Neural progenitor cell (in vitro differentiated cells): ENCODE measurements around the gene TP53I13. TPM values are rescaled to one million over a fixed set of nuclear protein-coding genes. Genes with fewer than 3 reads are reported as not detected.
A peak's percentile ranks its signal among the peaks of the same experiment; 100 is the strongest.

ENCODE experiments used
- DNase-seq: peaks from one replicate; pipeline ENCODE4 v3.0.0-alpha.2; 2016; ENCODE audit warnings: low spot score
- H2AFZ ChIP-seq: fragments of 200-600 bp; sonication (generic); replicated peaks from 2 replicates; pipeline ENCODE4 v1.6.1; 2016; ENCODE audit warnings: antibody characterized with exemption
- H3F3A ChIP-seq: fragments of 200-600 bp; sonication (generic); 2 replicates; pipeline ENCODE4 v1.6.1; 2016; ENCODE audit warnings: antibody characterized with exemption, low read depth
- H3K27ac ChIP-seq: fragments of 200-600 bp; sonication (generic); 2 replicates; pipeline ENCODE4 v1.5.1; 2016; ENCODE audit warnings: mild to moderate bottlenecking
- H3K27me3 ChIP-seq: fragments of 200-600 bp; sonication (generic); 2 replicates; pipeline ENCODE4 v1.6.1; 2016; ENCODE audit warnings: mild to moderate bottlenecking, moderate library complexity
- H3K36me3 ChIP-seq: fragments of 200-600 bp; sonication (generic); 2 replicates; pipeline ENCODE4 v1.5.1; 2016
- H3K4me1 ChIP-seq: fragments of 200-600 bp; sonication (generic); 2 replicates; pipeline ENCODE4 v1.6.1; 2016; ENCODE audit warnings: mixed run types
- H3K4me2 ChIP-seq: fragments of 200-600 bp; sonication (generic); 2 replicates; pipeline ENCODE4 v1.6.1; 2016
- H3K4me3 ChIP-seq: fragments of 200-600 bp; sonication (generic); 2 replicates; pipeline ENCODE4 v1.5.1; 2016
- H3K79me2 ChIP-seq: fragments of 200-600 bp; sonication (generic); 2 replicates; pipeline ENCODE4 v1.6.1; 2016; ENCODE audit warnings: low read depth
- H3K9ac ChIP-seq: fragments of 200-600 bp; sonication (generic); 2 replicates; pipeline ENCODE4 v1.6.1; 2016
- H3K9me3 ChIP-seq: fragments of 200-600 bp; sonication (generic); 2 replicates; pipeline ENCODE4 v1.5.1; 2016; ENCODE audit warnings: low read depth
- H4K20me1 ChIP-seq: fragments of 200-600 bp; sonication (generic); 2 replicates; pipeline ENCODE4 v1.6.1; 2016; ENCODE audit warnings: low read depth
- H3K27ac Mint-ChIP-seq: 3 replicates; pipeline ENCODE4 v1.8.0; 2021; ENCODE audit warnings: mixed read lengths
- H3K27me3 Mint-ChIP-seq: 2 replicates; pipeline ENCODE4 v1.8.0; 2022; ENCODE audit warnings: low read depth, mild to moderate bottlenecking, inconsistent platforms, moderate library complexity, mixed read lengths; ENCODE audit not compliant: insufficient read depth
- H3K36me3 Mint-ChIP-seq: 3 replicates; pipeline ENCODE4 v1.8.0; 2021; ENCODE audit warnings: mixed read lengths
- H3K4me1 Mint-ChIP-seq: 3 replicates; pipeline ENCODE4 v1.8.0; 2021; ENCODE audit warnings: mixed read lengths
- H3K4me3 Mint-ChIP-seq: 3 replicates; pipeline ENCODE4 v1.8.0; 2021; ENCODE audit warnings: mild to moderate bottlenecking, moderate library complexity, mixed read lengths
- H3K9me3 Mint-ChIP-seq: 3 replicates; pipeline ENCODE4 v1.8.0; 2020; ENCODE audit warnings: mixed read lengths
- EZH2 ChIP-seq: fragments of 200-600 bp; sonication (generic); IDR thresholded peaks from 2 replicates; pipeline ENCODE4 v1.6.1; 2017; ENCODE audit warnings: antibody characterized with exemption, mild to moderate bottlenecking, moderate library complexity
- EZH2phosphoT487 ChIP-seq: fragments of 200-600 bp; sonication (generic); IDR thresholded peaks from 2 replicates; pipeline ENCODE4 v1.6.1; 2017; ENCODE audit warnings: antibody characterized with exemption
- total RNA-seq: library from RNA; depleted of rRNA; stranded (reverse); fragments of >200 nt; gene quantifications from 2 replicates; pipeline ENCODE4 v1.2.3, GENCODE V29; 2015; ENCODE audit warnings: low replicate concordance
- TF ChIP-seq, protein P1 (sequence below): fragments of 200-600 bp; sonication (generic); IDR thresholded peaks from 2 replicates; pipeline ENCODE4 v1.5.1; 2017; ENCODE audit warnings: antibody characterized with exemption, mild to moderate bottlenecking

Gene TP53I13
- 9.2 and 47.0 TPM in 2 replicates for total RNA-seq

DNA sequence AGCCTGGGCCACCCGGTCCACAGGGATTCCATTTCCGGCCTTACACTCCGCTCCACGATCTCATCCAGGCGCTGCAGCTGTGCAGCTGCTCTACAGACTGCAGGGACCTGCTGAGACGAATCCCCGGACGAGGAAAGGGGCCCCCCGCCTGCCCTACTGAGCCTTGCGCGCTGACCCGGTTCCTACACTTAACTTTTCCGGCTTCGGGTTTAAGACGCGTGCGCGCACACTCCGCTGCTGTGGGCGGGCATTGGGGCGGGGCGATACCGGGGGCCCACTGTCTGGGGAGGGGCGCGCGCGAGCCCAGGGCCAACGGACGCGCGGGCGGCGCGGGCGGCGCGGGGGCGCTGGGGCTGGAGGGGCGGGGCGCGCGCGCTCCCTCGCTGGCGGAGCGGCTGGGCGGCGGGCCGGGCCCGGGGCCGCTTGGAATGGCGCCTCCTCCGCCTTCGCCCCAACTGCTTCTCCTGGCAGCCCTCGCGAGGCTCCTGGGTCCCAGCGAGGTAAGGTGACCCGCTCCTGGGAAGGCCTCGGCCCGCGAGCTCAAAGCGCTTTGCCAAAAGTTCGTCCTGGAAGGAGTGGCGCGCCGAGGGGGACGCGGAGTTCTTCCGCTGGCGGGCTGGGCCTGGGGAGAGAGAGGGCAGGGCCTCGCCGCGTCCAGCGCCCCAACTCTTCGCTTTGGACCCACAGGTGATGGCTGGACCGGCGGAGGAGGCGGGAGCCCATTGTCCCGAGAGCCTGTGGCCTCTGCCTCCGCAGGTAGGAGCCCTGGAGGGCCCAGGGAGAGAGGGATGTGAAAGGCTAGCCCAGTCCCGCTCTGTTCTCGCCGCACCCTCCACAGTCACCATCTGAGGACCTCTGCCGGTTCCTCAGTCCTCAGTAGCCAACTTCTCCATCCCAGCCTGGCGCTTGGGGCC is at the start of gene TP53I13:
TP53I13 (plus strand) TSS at position 371 of the 914 bp plus-strand sequence; CDS start at position 429, 58 bp downstream.
- H3K79me2 ChIP-seq, result peaks cover 7% of the 10 kb centered on the region
- Mint-ChIP-seq H3K27me3 (peaks cover 29% of the 10 kb centered on the region), H3K27ac (no peak within 1 kb of the TSS), H3K9me3 (no peaks in the 10 kb centered on the region), H3K36me3 (peaks cover 4% of the 10 kb centered on the region), H3K4me3 (peak within 1 kb of the TSS; percentile 95), H3K4me1 (peaks cover 30% of the 10 kb centered on the region)
- peaks cover 42% of the 10 kb centered on the region for H3K27me3 ChIP-seq
- H4K20me1 ChIP-seq, result peaks cover 43% of the 10 kb centered on the region
- TF ChIP-seq EZH2 (no peak), EZH2phosphoT487 (no peak)
- TF ChIP-seq, protein P1, sequence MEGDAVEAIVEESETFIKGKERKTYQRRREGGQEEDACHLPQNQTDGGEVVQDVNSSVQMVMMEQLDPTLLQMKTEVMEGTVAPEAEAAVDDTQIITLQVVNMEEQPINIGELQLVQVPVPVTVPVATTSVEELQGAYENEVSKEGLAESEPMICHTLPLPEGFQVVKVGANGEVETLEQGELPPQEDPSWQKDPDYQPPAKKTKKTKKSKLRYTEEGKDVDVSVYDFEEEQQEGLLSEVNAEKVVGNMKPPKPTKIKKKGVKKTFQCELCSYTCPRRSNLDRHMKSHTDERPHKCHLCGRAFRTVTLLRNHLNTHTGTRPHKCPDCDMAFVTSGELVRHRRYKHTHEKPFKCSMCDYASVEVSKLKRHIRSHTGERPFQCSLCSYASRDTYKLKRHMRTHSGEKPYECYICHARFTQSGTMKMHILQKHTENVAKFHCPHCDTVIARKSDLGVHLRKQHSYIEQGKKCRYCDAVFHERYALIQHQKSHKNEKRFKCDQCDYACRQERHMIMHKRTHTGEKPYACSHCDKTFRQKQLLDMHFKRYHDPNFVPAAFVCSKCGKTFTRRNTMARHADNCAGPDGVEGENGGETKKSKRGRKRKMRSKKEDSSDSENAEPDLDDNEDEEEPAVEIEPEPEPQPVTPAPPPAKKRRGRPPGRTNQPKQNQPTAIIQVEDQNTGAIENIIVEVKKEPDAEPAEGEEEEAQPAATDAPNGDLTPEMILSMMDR, result no peak
- peaks cover 24% of the 10 kb centered on the region for H3K4me1 ChIP-seq
- peak within 1 kb of the TSS; percentile 97 for H2AFZ ChIP-seq
- no peaks in the 10 kb centered on the region for H3K9me3 ChIP-seq
- peak within 1 kb of the TSS; percentile 58 for H3K9ac ChIP-seq
- peak within 1 kb of the TSS; percentile 96 for H3K4me2 ChIP-seq
- H3K27ac ChIP-seq, result no peak within 1 kb of the TSS
- peak within 1 kb of the TSS; percentile 71 for H3K4me3 ChIP-seq
- DNase-seq, result peak; percentile 93
- H3F3A ChIP-seq, result peaks cover 41% of the 10 kb centered on the region
- H3K36me3 ChIP-seq, result no peaks in the 10 kb centered on the region

DNA sequence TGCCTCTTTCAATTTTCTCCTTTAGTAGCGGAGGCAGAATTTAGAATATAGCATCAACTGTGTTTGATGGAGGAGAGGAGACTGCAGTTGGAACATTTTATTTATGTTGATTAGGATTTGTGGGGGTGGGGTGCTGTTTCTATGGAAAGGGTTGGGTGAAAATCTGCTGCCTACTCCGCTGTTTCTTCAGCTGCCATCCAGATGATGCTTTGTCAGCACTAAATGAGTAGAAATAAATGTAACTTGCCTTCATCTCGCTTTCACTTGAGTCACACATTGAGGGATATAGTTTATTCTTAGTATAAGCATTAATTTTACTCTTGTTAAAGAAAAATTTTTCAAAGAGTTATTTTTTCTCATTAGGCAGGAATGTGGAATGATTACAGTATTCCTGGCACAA is 43.8 kb upstream of the TP53I13 start:
- Histone ChIP-seq H3K4me3 (no peak overlapping the region), H2AFZ (no peak overlapping the region), H3K27ac (no peak overlapping the region), H3K4me2 (no peak overlapping the region), H4K20me1 (no peaks in the 10 kb centered on the region), H3K79me2 (no peaks in the 10 kb centered on the region), H3K9ac (no peak overlapping the region), H3K4me1 (no peaks in the 10 kb centered on the region), H3K36me3 (peaks cover 4% of the 10 kb centered on the region), H3K9me3 (no peaks in the 10 kb centered on the region), H3F3A (no peaks in the 10 kb centered on the region), H3K27me3 (no peaks in the 10 kb centered on the region)
- H3K9me3 Mint-ChIP-seq, result no peaks in the 10 kb centered on the region
- H3K27me3 Mint-ChIP-seq, result no peaks in the 10 kb centered on the region
- TF ChIP-seq EZH2phosphoT487 (no peak), EZH2 (no peak)
- TF ChIP-seq, protein P1, result no peak
- no peaks in the 10 kb centered on the region for H3K4me1 Mint-ChIP-seq
- no peak overlapping the region for H3K27ac Mint-ChIP-seq
- no peak for DNase-seq
- peaks cover 29% of the 10 kb centered on the region for H3K36me3 Mint-ChIP-seq
- no peak overlapping the region for H3K4me3 Mint-ChIP-seq

DNA sequence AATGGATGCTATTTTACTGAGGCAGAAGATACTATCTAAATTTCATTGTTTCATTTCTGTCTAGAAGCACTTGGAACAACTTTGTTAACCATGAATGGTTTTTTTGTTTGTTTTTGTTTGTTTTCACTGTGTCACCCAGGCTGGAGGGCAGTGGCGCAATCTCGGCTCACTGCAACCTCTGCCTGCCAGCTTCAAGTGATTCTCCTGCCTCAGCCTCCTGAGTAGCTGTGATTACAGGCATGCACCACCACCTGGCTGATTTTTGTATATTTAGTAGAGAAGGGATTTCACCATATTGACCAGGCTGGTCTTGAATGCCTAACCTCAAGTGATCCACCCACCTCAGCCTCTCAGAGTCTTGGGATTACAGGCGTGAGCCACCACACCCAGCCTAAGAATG is 42.2 kb upstream of the TP53I13 start:
- no peaks in the 10 kb centered on the region for H3K9me3 ChIP-seq
- no peak for DNase-seq
- no peak overlapping the region for H3K9ac ChIP-seq
- Mint-ChIP-seq H3K36me3 (peaks cover 31% of the 10 kb centered on the region), H3K4me3 (no peak overlapping the region), H3K9me3 (no peaks in the 10 kb centered on the region), H3K4me1 (no peaks in the 10 kb centered on the region), H3K27me3 (no peaks in the 10 kb centered on the region), H3K27ac (no peak overlapping the region)
- H3K4me1 ChIP-seq, result no peaks in the 10 kb centered on the region
- no peaks in the 10 kb centered on the region for H3K79me2 ChIP-seq
- no peak overlapping the region for H3K27ac ChIP-seq
- no peak overlapping the region for H2AFZ ChIP-seq
- no peaks in the 10 kb centered on the region for H4K20me1 ChIP-seq
- peaks cover 2% of the 10 kb centered on the region for H3F3A ChIP-seq
- peaks cover 2% of the 10 kb centered on the region for H3K36me3 ChIP-seq
- no peak overlapping the region for H3K4me3 ChIP-seq
- H3K4me2 ChIP-seq, result no peak overlapping the region
- no peak for TF ChIP-seq EZH2
- TF ChIP-seq EZH2phosphoT487, result no peak
- TF ChIP-seq, protein P1, result no peak
- no peaks in the 10 kb centered on the region for H3K27me3 ChIP-seq
